DMS53 (cell line): ENCODE results near the gene VPS9D1.
A peak's percentile ranks its signal among the peaks of the same experiment; 100 is the strongest.
"Not testable (repeated sequence)": the region's sequence is repeated elsewhere in the genome, so short reads cannot be mapped to it uniquely, and the experiment has no call there.

Experiments used
- DNase-seq: peaks from one replicate; lab custom pipeline; 2025; lab: John Stamatoyannopoulos, UW

Gene VPS9D1

DNA sequence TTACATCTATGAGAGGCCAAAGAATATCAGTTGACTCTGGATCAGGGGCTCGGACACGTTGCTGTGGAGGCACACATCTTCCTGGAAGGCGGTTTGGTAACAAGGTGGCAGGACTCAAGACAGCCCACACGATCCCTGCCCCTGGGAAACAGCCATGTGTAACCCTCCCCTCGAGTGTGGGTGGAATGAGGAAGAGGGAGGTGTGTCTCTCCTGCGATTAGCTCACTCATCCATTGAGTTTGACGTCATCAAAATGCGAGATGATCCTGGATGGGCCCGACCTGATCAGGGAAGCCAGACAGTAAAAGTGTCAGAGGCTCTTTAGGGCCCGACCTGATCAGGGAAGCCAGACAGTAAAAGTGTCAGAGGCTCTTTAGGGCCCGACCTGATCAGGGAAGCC lies 56.5 kb downstream of the VPS9D1 start:
- not testable (repeated sequence) for DNase-seq

- DNase-seq, result no peak
Observed at GRCh38 chr16:89661215-89661614, 59.5 kb downstream of the VPS9D1 start.

DNA sequence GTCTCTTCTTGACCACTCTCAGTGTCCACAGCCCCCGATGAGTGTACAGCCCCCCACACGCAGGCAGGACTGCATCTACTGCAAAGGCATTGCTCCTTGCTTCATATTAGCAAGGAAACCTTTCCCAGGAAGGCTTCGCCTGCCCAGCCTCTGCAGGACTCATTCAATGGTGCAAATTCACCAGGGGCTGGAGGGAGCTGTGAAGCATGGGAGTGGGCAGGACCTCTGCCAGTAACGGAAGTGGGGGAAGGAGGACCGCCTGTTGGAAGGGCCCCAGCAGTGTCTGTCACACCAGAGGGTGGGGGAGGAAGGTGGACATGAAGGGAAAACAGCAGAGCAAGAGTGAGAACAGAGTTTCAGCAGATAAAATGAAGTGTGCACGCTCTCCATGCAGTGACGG lies 60.6 kb downstream of the VPS9D1 start:
- DNase-seq, result no peak

DNA sequence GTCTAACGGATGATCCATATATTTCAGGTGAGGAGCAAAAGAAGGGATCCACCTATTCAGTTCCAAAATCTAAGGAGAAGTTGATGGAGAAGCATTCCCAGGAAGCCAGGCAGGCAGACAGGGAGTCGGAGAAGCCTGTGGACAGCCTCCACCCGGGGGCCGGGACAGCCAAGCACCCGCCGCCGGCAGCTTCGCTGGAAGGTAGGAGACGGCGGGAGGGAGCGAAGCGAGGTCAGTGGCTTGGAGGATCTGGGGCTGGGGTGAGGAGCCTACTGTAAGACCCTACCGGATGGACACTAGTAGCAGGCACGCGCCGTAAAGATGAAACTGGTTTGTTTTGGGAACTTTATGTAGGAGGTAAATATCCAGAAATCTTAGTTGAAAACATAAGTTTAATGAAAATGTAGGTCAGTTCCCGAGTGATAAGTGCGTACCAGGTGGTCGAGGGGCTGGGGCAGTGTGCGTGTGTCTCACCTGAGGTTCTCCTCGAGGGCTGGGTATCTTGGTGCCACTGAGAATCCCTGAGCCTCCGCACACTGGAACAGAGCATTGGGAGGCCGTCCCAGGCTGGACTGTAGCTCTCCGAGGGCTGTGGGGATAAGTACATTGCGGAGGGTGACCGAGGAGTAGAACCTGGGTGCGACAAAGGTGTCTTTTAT lies 62.3 kb downstream of the VPS9D1 start:
- peak; percentile 60 for DNase-seq

- DNase-seq, result peak; percentile 92
Observed at GRCh38 chr16:89657442-89658220, 63.1 kb downstream of the VPS9D1 start, which contains the start of the genes CHMP1A and SPATA33. Gene CHMP1A, minus strand, starts transcription at chr16:89657708. Its CDS starts 120 bp downstream, at chr16:89657588. Gene SPATA33, plus strand, starts transcription at chr16:89657836. Its CDS starts 76 bp downstream, at chr16:89657912.
